HG03135 (cell line): ENCODE results near the gene ITPR2.
"Not testable (repeated sequence)": the region's sequence is repeated elsewhere in the genome, so short reads cannot be mapped to it uniquely, and the experiment has no call there.

Source experiments
- ATAC-seq: cut with Tn5 transposase; IDR thresholded peaks from one replicate; pipeline ENCODE4 v1.9.1; 2021; ENCODE audit warnings: mild to moderate bottlenecking, moderate library complexity; ENCODE audit not compliant: unreplicated experiment

The ITPR2 gene

GRCh38 chr12:26851031-26851809, 18.2 kb upstream of the ITPR2 start:
- ATAC-seq = no peak

- ATAC-seq = no peak
Observed at GRCh38 chr12:26848156-26848825, 15.3 kb upstream of the ITPR2 start.

GRCh38 chr12:26847431-26847830, 14.4 kb upstream of the ITPR2 start:
- ATAC-seq = no peak

GRCh38 chr12:26846416-26846815, 13.4 kb upstream of the ITPR2 start:
- no peak for ATAC-seq

GRCh38 chr12:26845984-26846383, 13.0 kb upstream of the ITPR2 start:
- no peak for ATAC-seq

- no peak for ATAC-seq
Observed at GRCh38 chr12:26845057-26845666, 12.2 kb upstream of the ITPR2 start.

- ATAC-seq = no peak
Observed at GRCh38 chr12:26843311-26843710, 10.3 kb upstream of the ITPR2 start.

GRCh38 chr12:26841085-26841484, 8.1 kb upstream of the ITPR2 start:
- no peak for ATAC-seq

- no peak for ATAC-seq
Observed at GRCh38 chr12:26839512-26839911, 6.5 kb upstream of the ITPR2 start.

- ATAC-seq = no peak
Observed at GRCh38 chr12:26838888-26839416, 6.0 kb upstream of the ITPR2 start.

- no peak for ATAC-seq
Observed at GRCh38 chr12:26836201-26836600, 3.2 kb upstream of the ITPR2 start.

- ATAC-seq = not testable (repeated sequence)
Observed at GRCh38 chr12:26834503-26835060, 1.6 kb upstream of the ITPR2 start.

- ATAC-seq = no peak
Observed at GRCh38 chr12:26833743-26834490, 923 bp upstream of the ITPR2 start.

- ATAC-seq = peak; percentile 55
Observed at GRCh38 chr12:26831951-26832821, 808 bp downstream of the ITPR2 start.

GRCh38 chr12:26830783-26831551, 2.0 kb downstream of the ITPR2 start:
- ATAC-seq = no peak

- no peak for ATAC-seq
Observed at GRCh38 chr12:26830363-26830762, 2.6 kb downstream of the ITPR2 start.

- no peak for ATAC-seq
Observed at GRCh38 chr12:26828280-26829073, 4.5 kb downstream of the ITPR2 start.

GRCh38 chr12:26826437-26826836, 6.6 kb downstream of the ITPR2 start:
- ATAC-seq = no peak
